ENCODE measurements around the gene BAG3.
A peak's percentile ranks its signal among the peaks of the same experiment; 100 is the strongest.
"Not testable (repeated sequence)": the region's sequence is repeated elsewhere in the genome, so short reads cannot be mapped to it uniquely, and the experiment has no call there.

Gene BAG3

DNA sequence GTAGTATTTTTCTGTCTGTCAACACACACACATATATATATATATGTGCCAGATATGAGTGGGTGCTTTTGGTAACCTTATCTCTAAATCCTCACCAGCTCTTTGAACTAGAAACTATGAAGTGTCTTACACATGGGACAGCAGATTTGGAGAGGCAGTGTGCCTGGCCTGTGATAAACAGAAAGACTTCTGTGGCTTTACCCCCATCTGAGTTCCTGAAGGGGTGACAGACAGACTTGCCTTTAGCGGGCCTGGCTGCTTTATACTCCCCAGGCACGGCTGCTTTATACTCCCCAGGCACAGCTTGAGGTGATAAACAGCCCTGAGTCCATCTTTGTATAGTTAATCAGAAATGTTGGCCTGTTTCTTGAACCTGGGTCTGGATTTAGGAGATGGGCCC is 5.6 kb downstream of the BAG3 start:
- Histone ChIP-seq H3K9ac (no peak overlapping the region), H3K9me3 (ENCODE audit: control insufficient read depth, low read length) (no peaks in the 10 kb centered on the region), H3K27me3 (ENCODE audit: control insufficient read depth, insufficient read depth, low read length) (no peaks in the 10 kb centered on the region), H3K4me3 (ENCODE audit: low read depth, low read length) (no peak overlapping the region), H2AFZ (no peak overlapping the region), H3K36me3 (ENCODE audit: control insufficient read depth, insufficient read depth, low read length) (no peaks in the 10 kb centered on the region), H3K79me2 (peaks cover 83% of the 10 kb centered on the region), H3K4me1 (peaks cover 49% of the 10 kb centered on the region), H3K4me2 (ENCODE audit: low read length) (no peak overlapping the region), H3K27ac (no peak overlapping the region)
- TF ChIP-seq, protein P1, sequence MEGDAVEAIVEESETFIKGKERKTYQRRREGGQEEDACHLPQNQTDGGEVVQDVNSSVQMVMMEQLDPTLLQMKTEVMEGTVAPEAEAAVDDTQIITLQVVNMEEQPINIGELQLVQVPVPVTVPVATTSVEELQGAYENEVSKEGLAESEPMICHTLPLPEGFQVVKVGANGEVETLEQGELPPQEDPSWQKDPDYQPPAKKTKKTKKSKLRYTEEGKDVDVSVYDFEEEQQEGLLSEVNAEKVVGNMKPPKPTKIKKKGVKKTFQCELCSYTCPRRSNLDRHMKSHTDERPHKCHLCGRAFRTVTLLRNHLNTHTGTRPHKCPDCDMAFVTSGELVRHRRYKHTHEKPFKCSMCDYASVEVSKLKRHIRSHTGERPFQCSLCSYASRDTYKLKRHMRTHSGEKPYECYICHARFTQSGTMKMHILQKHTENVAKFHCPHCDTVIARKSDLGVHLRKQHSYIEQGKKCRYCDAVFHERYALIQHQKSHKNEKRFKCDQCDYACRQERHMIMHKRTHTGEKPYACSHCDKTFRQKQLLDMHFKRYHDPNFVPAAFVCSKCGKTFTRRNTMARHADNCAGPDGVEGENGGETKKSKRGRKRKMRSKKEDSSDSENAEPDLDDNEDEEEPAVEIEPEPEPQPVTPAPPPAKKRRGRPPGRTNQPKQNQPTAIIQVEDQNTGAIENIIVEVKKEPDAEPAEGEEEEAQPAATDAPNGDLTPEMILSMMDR (IDR thresholded peaks at IDR 0.05), result no peak

GRCh38 chr10:119657725-119658124 is 6.5 kb downstream of the BAG3 start:
- Histone ChIP-seq H3K4me1 (peaks cover 52% of the 10 kb centered on the region), H3K36me3 (ENCODE audit: control insufficient read depth, insufficient read depth, low read length) (no peaks in the 10 kb centered on the region), H2AFZ (no peak overlapping the region), H3K9ac (no peak overlapping the region), H3K4me3 (ENCODE audit: low read depth, low read length) (no peak overlapping the region), H3K4me2 (ENCODE audit: low read length) (peak overlapping the region; percentile 64), H3K27ac (peak overlapping the region; percentile 87), H3K9me3 (ENCODE audit: control insufficient read depth, low read length) (no peaks in the 10 kb centered on the region), H3K79me2 (peaks cover 88% of the 10 kb centered on the region), H3K27me3 (ENCODE audit: control insufficient read depth, insufficient read depth, low read length) (no peaks in the 10 kb centered on the region)
- TF ChIP-seq, protein P1 (IDR thresholded peaks at IDR 0.05), result no peak

GRCh38 chr10:119658274-119658673 is 7.1 kb downstream of the BAG3 start:
- Histone ChIP-seq H3K4me2 (ENCODE audit: low read length) (peak overlapping the region; percentile 64), H2AFZ (no peak overlapping the region), H3K36me3 (ENCODE audit: control insufficient read depth, insufficient read depth, low read length) (no peaks in the 10 kb centered on the region), H3K9ac (no peak overlapping the region), H3K79me2 (peaks cover 88% of the 10 kb centered on the region), H3K4me3 (ENCODE audit: low read depth, low read length) (peak overlapping the region; percentile 23), H3K27me3 (ENCODE audit: control insufficient read depth, insufficient read depth, low read length) (no peaks in the 10 kb centered on the region), H3K9me3 (ENCODE audit: control insufficient read depth, low read length) (no peaks in the 10 kb centered on the region), H3K4me1 (peaks cover 52% of the 10 kb centered on the region), H3K27ac (peak overlapping the region; percentile 87)
- TF ChIP-seq, protein P1 (IDR thresholded peaks at IDR 0.05), result no peak

DNA sequence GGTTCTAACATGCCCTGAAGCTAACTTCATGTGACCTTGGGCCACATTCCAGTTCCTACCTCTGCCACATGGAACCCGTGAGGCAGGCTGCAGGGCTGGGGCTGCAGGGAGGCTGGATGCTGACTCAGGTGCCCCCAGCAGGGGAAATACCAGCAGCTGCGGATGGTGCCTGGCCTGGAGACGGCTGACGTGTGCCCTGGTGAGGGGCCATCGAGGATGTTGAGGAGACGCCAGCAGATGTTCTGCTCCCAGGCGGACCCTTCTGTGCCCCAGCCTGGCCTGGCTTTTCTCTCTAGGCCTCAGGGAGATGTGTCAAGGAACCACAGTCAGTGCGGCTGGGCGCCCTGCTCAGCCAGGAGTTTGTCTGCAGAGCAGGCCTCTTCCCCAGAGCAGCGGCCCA is 8.8 kb downstream of the BAG3 start:
- H3K27ac ChIP-seq, result peak overlapping the region; percentile 87

GRCh38 chr10:119662076-119662605 is 11.0 kb downstream of the BAG3 start:
- H3K36me3 ChIP-seq (ENCODE audit: control insufficient read depth, insufficient read depth, low read length); H3K27ac ChIP-seq; H3K4me2 ChIP-seq (ENCODE audit: low read length); H3K9ac ChIP-seq; H2AFZ ChIP-seq; H3K27me3 ChIP-seq (ENCODE audit: control insufficient read depth, insufficient read depth, low read length); H3K4me3 ChIP-seq (ENCODE audit: low read depth, low read length); H3K9me3 ChIP-seq (ENCODE audit: control insufficient read depth, low read length): not testable (repeated sequence)
- H3K79me2 ChIP-seq, result peaks cover 77% of the 10 kb centered on the region
- H3K4me1 ChIP-seq, result peaks cover 56% of the 10 kb centered on the region

More for the DNA sequence above, 8.8 kb downstream of the BAG3 start:
- H3K4me2 ChIP-seq (ENCODE audit: low read length), result peak overlapping the region; percentile 27
- H3K36me3 ChIP-seq (ENCODE audit: control insufficient read depth, insufficient read depth, low read length), result no peaks in the 10 kb centered on the region
- no peaks in the 10 kb centered on the region for H3K27me3 ChIP-seq (ENCODE audit: control insufficient read depth, insufficient read depth, low read length)
- H3K4me3 ChIP-seq (ENCODE audit: low read depth, low read length), result no peak overlapping the region
- H2AFZ ChIP-seq, result no peak overlapping the region
- TF ChIP-seq, protein P1 (IDR thresholded peaks at IDR 0.05), result no peak
- peaks cover 84% of the 10 kb centered on the region for H3K79me2 ChIP-seq
- no peaks in the 10 kb centered on the region for H3K9me3 ChIP-seq (ENCODE audit: control insufficient read depth, low read length)
- H3K4me1 ChIP-seq, result peaks cover 44% of the 10 kb centered on the region
- no peak overlapping the region for H3K9ac ChIP-seq
